SJSA1 (cell line): Measurements from ENCODE around the gene PLXNC1. TPM values are rescaled to one million over a fixed set of nuclear protein-coding genes. Genes with fewer than 3 reads are reported as not detected.

Experiments
- DNase-seq, 2 experiments: peaks; one replicate each; pipeline ENCODE4 v3.0.0-alpha.2; 2015 to 2020; ENCODE audit warnings: low spot score in 2 of 2, low read depth in 1 of 2
- H3K27ac ChIP-seq: fragments of 250-450 bp; sonication (Bioruptor Pico); 2 replicates; pipeline ENCODE4 v1.5.1; 2020; ENCODE audit warnings: mild to moderate bottlenecking, moderate library complexity
- H3K27me3 ChIP-seq: fragments of 250-450 bp; sonication (Bioruptor Pico); replicated peaks from 2 replicates; pipeline ENCODE4 v1.5.1; 2020; ENCODE audit warnings: mild to moderate bottlenecking, moderate library complexity
- H3K36me3 ChIP-seq: fragments of 250-450 bp; sonication (Bioruptor Pico); 2 replicates; pipeline ENCODE4 v1.5.1; 2020; ENCODE audit warnings: mild to moderate bottlenecking
- H3K4me1 ChIP-seq: fragments of 250-450 bp; sonication (Bioruptor Pico); replicated peaks from 2 replicates; pipeline ENCODE4 v1.6.1; 2021; ENCODE audit warnings: mild to moderate bottlenecking
- H3K4me3 ChIP-seq: fragments of 250-450 bp; sonication (Bioruptor Pico); 2 replicates; pipeline ENCODE4 v1.5.1; 2020; ENCODE audit warnings: mild to moderate bottlenecking
- H3K9me3 ChIP-seq: fragments of 250-450 bp; sonication (Bioruptor Pico); replicated peaks from 2 replicates; pipeline ENCODE4 v1.5.1; 2020; ENCODE audit warnings: mild to moderate bottlenecking
- total RNA-seq: library from RNA; depleted of rRNA; stranded (reverse); fragments of >200 nt; shearing (Covaris generic); gene quantifications from 2 replicates; pipeline ENCODE4 v1.2.3, GENCODE V29; 2014

Gene PLXNC1
- total RNA-seq, 1 experiment from 2014 or later = 4.4 TPM

DNA sequence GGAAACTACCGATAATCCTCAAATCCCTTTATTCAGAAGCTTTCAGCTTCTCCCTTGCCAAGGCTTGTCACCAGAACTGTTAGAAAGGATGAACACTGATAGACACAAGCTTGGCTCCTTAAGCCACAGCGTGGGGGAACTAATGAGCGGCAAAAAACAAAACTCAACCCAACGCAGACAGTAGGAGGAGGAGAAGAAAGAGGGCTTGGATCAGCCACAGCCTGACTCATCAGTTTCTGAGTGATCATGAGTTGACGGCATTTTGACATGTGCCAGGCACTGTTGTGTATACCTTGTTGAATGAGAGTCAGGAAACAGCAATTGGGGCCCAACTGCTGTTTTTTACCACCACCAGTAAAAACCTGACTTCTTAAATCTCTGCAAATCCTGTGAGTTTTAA lies 23.7 kb downstream of the PLXNC1 start:
- no peak for DNase-seq
- no peak overlapping the region for H3K27ac ChIP-seq

GRCh38 chr12:94172973-94173372 lies 24.6 kb downstream of the PLXNC1 start:
- DNase-seq = peak in 1 of 2 experiments; percentile 20
- Histone ChIP-seq H3K4me1 (peaks cover 4% of the 10 kb centered on the region; the same call in 1 of the 2 replicates), H3K4me3 (no peak overlapping the region), H3K27ac (no peak overlapping the region), H3K9me3 (no peaks in the 10 kb centered on the region), H3K36me3 (no peaks in the 10 kb centered on the region), H3K27me3 (peaks cover 5% of the 10 kb centered on the region; the same call in 1 of the 2 replicates)

More for the DNA sequence above, 23.7 kb downstream of the PLXNC1 start:
- H3K4me3 ChIP-seq = no peak overlapping the region
- H3K36me3 ChIP-seq = no peaks in the 10 kb centered on the region
- peaks cover 8% of the 10 kb centered on the region; the same call in 1 of the 2 replicates for H3K27me3 ChIP-seq
- no peaks in the 10 kb centered on the region for H3K9me3 ChIP-seq
- peaks cover 4% of the 10 kb centered on the region; the same call in 1 of the 2 replicates for H3K4me1 ChIP-seq

GRCh38 chr12:94173660-94174265 lies 25.4 kb downstream of the PLXNC1 start:
- H3K4me1 ChIP-seq = peaks cover 4% of the 10 kb centered on the region; the same call in 1 of the 2 replicates
- DNase-seq = no peak
- H3K27ac ChIP-seq = no peak overlapping the region
- H3K9me3 ChIP-seq = no peaks in the 10 kb centered on the region
- H3K36me3 ChIP-seq = no peaks in the 10 kb centered on the region
- peaks cover 3% of the 10 kb centered on the region; the same call in 1 of the 2 replicates for H3K27me3 ChIP-seq
- H3K4me3 ChIP-seq = no peak overlapping the region

DNA sequence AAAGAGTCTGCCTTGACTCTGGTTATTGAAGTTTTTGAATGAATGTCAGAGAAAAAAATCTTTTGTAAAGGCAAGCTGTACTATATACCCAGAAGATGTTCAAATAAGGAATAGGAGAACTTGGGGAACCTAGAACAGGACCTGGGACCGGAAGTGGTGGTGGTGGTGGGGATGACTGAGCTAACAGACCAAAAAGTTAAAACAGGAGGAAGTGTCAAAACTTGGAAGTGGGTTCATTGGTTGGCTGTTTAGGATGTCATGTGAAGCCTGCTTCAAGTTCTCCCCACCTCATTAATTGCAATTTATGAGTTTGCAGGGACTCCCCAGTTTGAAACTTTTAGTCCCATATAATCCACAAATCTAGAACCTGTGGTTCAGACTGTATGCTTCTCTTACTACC lies 26.2 kb downstream of the PLXNC1 start:
- peaks cover 4% of the 10 kb centered on the region; the same call in 1 of the 2 replicates for H3K4me1 ChIP-seq
- H3K27me3 ChIP-seq = peaks cover 3% of the 10 kb centered on the region; the same call in 1 of the 2 replicates
- DNase-seq = no peak
- H3K27ac ChIP-seq = no peak overlapping the region
- no peaks in the 10 kb centered on the region for H3K36me3 ChIP-seq
- H3K4me3 ChIP-seq = no peak overlapping the region
- H3K9me3 ChIP-seq = no peaks in the 10 kb centered on the region

DNA sequence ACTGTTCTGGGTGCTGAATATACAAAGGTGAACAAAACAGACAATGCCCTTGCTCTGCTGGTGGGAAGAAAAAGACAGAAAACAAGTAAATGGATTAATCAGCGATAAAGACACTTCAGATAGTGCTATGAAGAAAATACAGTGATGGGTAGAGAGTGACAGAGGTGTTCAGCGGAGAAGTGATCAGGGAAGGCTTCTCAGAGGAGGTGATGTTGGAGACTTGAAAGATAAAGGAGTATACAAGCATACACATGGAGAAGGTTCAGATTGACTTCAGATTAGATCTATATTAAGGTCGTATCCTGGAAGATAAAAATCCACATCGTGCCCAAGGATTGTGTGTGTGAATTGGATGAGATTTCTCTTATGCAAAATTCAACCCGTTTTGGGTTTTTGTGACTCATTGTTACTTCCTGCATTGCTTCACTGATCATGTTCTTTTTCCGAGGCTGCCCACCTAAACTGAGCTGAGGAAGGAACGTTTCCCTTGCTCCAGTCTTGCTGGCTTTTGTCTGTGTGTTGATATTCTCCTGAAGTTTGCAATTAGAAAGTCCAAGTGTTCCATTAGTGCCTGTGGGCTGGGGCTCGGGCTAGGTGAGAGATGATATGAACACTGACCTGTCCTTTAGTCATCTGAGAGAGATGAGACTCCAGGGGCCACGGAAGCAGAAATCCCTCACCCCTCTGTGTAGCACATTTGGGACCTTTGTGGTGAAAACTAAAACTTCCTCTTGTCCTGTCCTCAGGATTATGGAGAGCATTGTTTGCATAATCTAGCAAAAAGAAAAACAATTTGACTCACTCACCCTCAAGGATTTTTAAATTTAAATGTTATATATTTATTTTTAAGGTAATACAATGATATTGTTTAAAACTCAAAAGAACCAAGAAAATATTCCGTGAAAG lies 27.6 kb downstream of the PLXNC1 start:
- no peak for DNase-seq
- H3K4me1 ChIP-seq = peaks cover 4% of the 10 kb centered on the region; the same call in 1 of the 2 replicates
- H3K27ac ChIP-seq = no peak overlapping the region
- H3K36me3 ChIP-seq = no peaks in the 10 kb centered on the region
- H3K9me3 ChIP-seq = no peaks in the 10 kb centered on the region
- H3K4me3 ChIP-seq = no peak overlapping the region
- H3K27me3 ChIP-seq = peaks cover 3% of the 10 kb centered on the region; the same call in 1 of the 2 replicates

- no peak for DNase-seq
- Histone ChIP-seq H3K4me1 (peaks cover 3% of the 10 kb centered on the region; the same call in 1 of the 2 replicates), H3K27ac (no peak overlapping the region), H3K9me3 (no peaks in the 10 kb centered on the region), H3K4me3 (no peak overlapping the region), H3K27me3 (peaks cover 6% of the 10 kb centered on the region; the same call in 1 of the 2 replicates), H3K36me3 (no peaks in the 10 kb centered on the region)
Observed at GRCh38 chr12:94178054-94178453, 29.7 kb downstream of the PLXNC1 start.

DNA sequence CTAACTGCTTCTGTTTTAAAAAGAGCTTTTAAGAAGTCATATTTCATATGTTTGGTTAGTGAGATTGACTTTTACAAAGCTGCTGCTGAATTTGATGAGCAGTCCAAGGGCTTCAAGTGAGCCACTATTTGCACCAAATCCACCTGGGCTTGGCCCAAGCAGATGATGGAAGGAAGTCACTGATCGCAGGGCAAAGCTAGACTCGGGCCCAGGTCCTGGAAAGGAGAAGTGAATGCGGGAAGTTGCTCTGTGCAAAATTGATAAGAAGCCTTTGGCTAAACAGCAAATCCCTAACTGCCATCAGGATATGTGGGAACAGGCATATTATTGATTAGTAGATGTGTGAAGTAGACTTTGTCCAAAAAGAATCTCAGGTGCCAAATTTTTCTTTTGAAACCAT lies 30.5 kb downstream of the PLXNC1 start:
- Histone ChIP-seq H3K27ac (no peak overlapping the region), H3K36me3 (no peaks in the 10 kb centered on the region), H3K27me3 (peaks cover 6% of the 10 kb centered on the region; the same call in 1 of the 2 replicates), H3K4me3 (no peak overlapping the region), H3K9me3 (no peaks in the 10 kb centered on the region), H3K4me1 (no peaks in the 10 kb centered on the region)
- DNase-seq = no peak

GRCh38 chr12:94179723-94180122 lies 31.3 kb downstream of the PLXNC1 start:
- no peaks in the 10 kb centered on the region for H3K9me3 ChIP-seq
- H3K4me3 ChIP-seq = no peak overlapping the region
- no peaks in the 10 kb centered on the region for H3K36me3 ChIP-seq
- peaks cover 6% of the 10 kb centered on the region; the same call in 1 of the 2 replicates for H3K27me3 ChIP-seq
- no peak for DNase-seq
- H3K4me1 ChIP-seq = no peaks in the 10 kb centered on the region
- H3K27ac ChIP-seq = no peak overlapping the region

DNA sequence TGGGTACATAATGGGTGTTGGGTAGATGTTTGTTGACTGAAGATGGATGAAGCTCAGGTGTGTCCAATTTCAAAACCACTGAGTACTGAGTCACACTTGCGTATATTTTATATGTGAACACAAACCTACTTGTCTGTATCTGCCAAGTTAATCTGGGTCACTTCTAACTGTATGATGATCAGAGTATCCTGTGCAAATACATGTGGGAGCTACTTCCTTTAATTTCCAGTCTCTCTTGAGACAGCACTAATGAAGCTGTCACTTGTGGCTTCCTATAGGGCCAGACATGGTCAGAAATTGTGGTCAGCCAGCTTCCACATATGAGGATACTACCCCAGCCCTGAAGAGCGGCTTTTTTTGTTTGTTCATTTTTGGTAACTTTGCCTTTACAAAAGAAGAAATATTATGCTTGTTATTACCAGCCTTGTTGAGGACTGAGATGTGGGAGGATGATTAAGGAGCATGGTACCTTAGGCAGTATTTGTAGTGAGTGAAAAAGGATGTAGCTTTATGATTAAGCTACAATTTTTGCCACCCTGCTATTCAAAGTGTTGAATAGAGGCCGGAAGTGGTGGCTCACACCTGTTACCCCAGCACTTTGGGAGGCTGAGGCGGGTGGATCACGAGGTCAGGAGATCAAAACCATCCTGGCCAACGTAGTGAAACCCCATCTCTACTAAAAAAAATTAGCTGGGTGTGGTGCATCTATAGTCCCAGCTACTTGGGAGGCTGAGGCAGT lies 32.4 kb downstream of the PLXNC1 start:
- H3K9me3 ChIP-seq = no peaks in the 10 kb centered on the region
- no peaks in the 10 kb centered on the region for H3K4me1 ChIP-seq
- peaks cover 4% of the 10 kb centered on the region; the same call in 1 of the 2 replicates for H3K27me3 ChIP-seq
- no peak overlapping the region for H3K4me3 ChIP-seq
- H3K27ac ChIP-seq = no peak overlapping the region
- DNase-seq = no peak
- H3K36me3 ChIP-seq = no peaks in the 10 kb centered on the region

GRCh38 chr12:94182986-94183707 lies 34.8 kb downstream of the PLXNC1 start:
- H3K4me3 ChIP-seq = no peak overlapping the region
- no peaks in the 10 kb centered on the region for H3K4me1 ChIP-seq
- no peak overlapping the region for H3K27ac ChIP-seq
- DNase-seq = no peak
- no peaks in the 10 kb centered on the region for H3K9me3 ChIP-seq
- H3K36me3 ChIP-seq = no peaks in the 10 kb centered on the region
- peaks cover 4% of the 10 kb centered on the region; the same call in 1 of the 2 replicates for H3K27me3 ChIP-seq

DNA sequence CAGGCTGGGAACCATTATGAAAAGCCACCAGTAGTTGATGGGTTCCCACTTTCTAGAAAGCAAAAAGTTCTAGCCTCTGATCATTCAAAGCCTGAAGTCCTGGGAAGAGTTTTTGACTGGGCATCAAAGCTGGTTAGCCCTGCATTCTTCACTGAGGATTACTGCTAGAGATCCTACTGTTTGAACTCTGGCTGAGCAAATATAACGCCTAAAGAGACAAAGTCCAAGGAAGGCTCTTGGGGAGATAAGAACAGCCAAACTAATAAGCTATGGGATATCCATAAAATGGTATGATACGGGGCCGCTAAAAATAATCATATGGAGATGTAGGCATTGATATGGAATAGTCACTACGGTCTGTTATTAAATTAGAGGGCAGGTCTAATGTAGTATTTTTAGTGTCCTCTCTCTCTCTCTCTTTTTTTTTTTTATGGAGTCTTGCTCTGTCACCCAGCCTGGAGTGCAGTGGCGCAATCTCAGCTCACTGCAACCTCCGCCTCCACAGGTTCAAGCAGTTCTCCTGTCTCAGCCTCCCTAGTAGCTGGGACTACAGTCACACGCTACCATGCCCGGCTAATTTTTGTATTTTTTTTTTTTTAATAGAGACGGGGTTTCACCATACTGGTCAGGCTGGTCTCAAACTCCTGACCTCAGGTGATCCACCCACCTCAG lies 35.5 kb downstream of the PLXNC1 start:
- Histone ChIP-seq H3K27ac (no peak overlapping the region), H3K27me3 (peaks cover 4% of the 10 kb centered on the region; the same call in 1 of the 2 replicates), H3K36me3 (no peaks in the 10 kb centered on the region), H3K4me1 (no peaks in the 10 kb centered on the region), H3K9me3 (no peaks in the 10 kb centered on the region), H3K4me3 (no peak overlapping the region)
- no peak for DNase-seq

GRCh38 chr12:94184995-94185719 lies 36.8 kb downstream of the PLXNC1 start:
- H3K27ac ChIP-seq = no peak overlapping the region
- no peak for DNase-seq
- H3K4me3 ChIP-seq = no peak overlapping the region
- peaks cover 4% of the 10 kb centered on the region; the same call in 1 of the 2 replicates for H3K27me3 ChIP-seq
- H3K4me1 ChIP-seq = no peaks in the 10 kb centered on the region
- H3K36me3 ChIP-seq = no peaks in the 10 kb centered on the region
- H3K9me3 ChIP-seq = no peaks in the 10 kb centered on the region
